ENCODE results near the gene TCTN2.

Gene TCTN2

GRCh38 chr12:123715195-123715594 lies 44.3 kb downstream of the TCTN2 start:
- H3K79me2 ChIP-seq (ENCODE audit: low read length) = peaks cover 5% of the 10 kb centered on the region; the same call in 1 of the 2 replicates
- TF ChIP-seq EZH2 (optimal IDR thresholded peaks at IDR 0.05; ENCODE audit: low read depth, low read length) (no peak), EZH2phosphoT487 (IDR thresholded peaks at IDR 0.05; ENCODE audit: low read length) (no peak), CTCF (IDR thresholded peaks at IDR 0.05; ENCODE audit: low read length) (no peak)
- no peaks in the 10 kb centered on the region for H3K9me3 ChIP-seq (replicated peaks; ENCODE audit: insufficient read depth, low read length)
- H3K4me1 ChIP-seq (ENCODE audit: low read length) = peaks cover 14% of the 10 kb centered on the region
- peaks cover 8% of the 10 kb centered on the region; the same call in 1 of the 2 replicates for H3F3A ChIP-seq (ENCODE audit: insufficient read depth, low read length)
- H3K27me3 ChIP-seq (replicated peaks; ENCODE audit: insufficient read depth, low read length) = no peaks in the 10 kb centered on the region
- no peaks in the 10 kb centered on the region for H3K9me2 ChIP-seq (replicated peaks; ENCODE audit: insufficient read depth, low read length)
- no peak overlapping the region for H3K4me3 ChIP-seq (ENCODE audit: low read length)
- H2AFZ ChIP-seq (ENCODE audit: low read length) = no peak overlapping the region
- no peaks in the 10 kb centered on the region for H3K36me3 ChIP-seq (replicated peaks; ENCODE audit: insufficient read depth, low read length)
- no peak overlapping the region for H3K4me2 ChIP-seq (ENCODE audit: low read depth, low read length)
- H3K27ac ChIP-seq (ENCODE audit: low read length) = no peak overlapping the region
- no peaks in the 10 kb centered on the region for H4K20me1 ChIP-seq (ENCODE audit: insufficient read depth, low read length)
- no peak overlapping the region for H3K9ac ChIP-seq (ENCODE audit: low read length)
- DNase-seq = no peak

- no peak overlapping the region for H3K4me2 ChIP-seq (ENCODE audit: low read depth, low read length)
- H3K9me3 ChIP-seq (replicated peaks; ENCODE audit: insufficient read depth, low read length) = no peaks in the 10 kb centered on the region
- H3K27ac ChIP-seq (ENCODE audit: low read length) = no peak overlapping the region
- H3K36me3 ChIP-seq (replicated peaks; ENCODE audit: insufficient read depth, low read length) = no peaks in the 10 kb centered on the region
- no peak overlapping the region for H3K9ac ChIP-seq (ENCODE audit: low read length)
- no peaks in the 10 kb centered on the region for H3K9me2 ChIP-seq (replicated peaks; ENCODE audit: insufficient read depth, low read length)
- H4K20me1 ChIP-seq (ENCODE audit: insufficient read depth, low read length) = no peaks in the 10 kb centered on the region
- H3K79me2 ChIP-seq (ENCODE audit: low read length) = peaks cover 5% of the 10 kb centered on the region; the same call in 1 of the 2 replicates
- H2AFZ ChIP-seq (ENCODE audit: low read length) = no peak overlapping the region
- H3K4me3 ChIP-seq (ENCODE audit: low read length) = no peak overlapping the region
- TF ChIP-seq CTCF (IDR thresholded peaks at IDR 0.05; ENCODE audit: low read length) = no peak
- TF ChIP-seq EZH2phosphoT487 (IDR thresholded peaks at IDR 0.05; ENCODE audit: low read length) = no peak
- no peak for TF ChIP-seq EZH2 (optimal IDR thresholded peaks at IDR 0.05; ENCODE audit: low read depth, low read length)
- peaks cover 14% of the 10 kb centered on the region for H3K4me1 ChIP-seq (ENCODE audit: low read length)
- no peak for DNase-seq
- H3F3A ChIP-seq (ENCODE audit: insufficient read depth, low read length) = peaks cover 8% of the 10 kb centered on the region; the same call in 1 of the 2 replicates
- no peaks in the 10 kb centered on the region for H3K27me3 ChIP-seq (replicated peaks; ENCODE audit: insufficient read depth, low read length)
Measured at GRCh38 chr12:123717350-123717749, 46.4 kb downstream of the TCTN2 start.

GRCh38 chr12:123720141-123720814 lies 49.4 kb downstream of the TCTN2 start:
- Histone ChIP-seq H3K79me2 (ENCODE audit: low read length) (no peaks in the 10 kb centered on the region), H3K4me3 (ENCODE audit: low read length) (no peak overlapping the region), H3K9me3 (replicated peaks; ENCODE audit: insufficient read depth, low read length) (no peaks in the 10 kb centered on the region), H3K4me2 (ENCODE audit: low read depth, low read length) (no peak overlapping the region), H3K27ac (ENCODE audit: low read length) (no peak overlapping the region), H3K9me2 (replicated peaks; ENCODE audit: insufficient read depth, low read length) (no peaks in the 10 kb centered on the region), H3K27me3 (replicated peaks; ENCODE audit: insufficient read depth, low read length) (no peaks in the 10 kb centered on the region), H4K20me1 (ENCODE audit: insufficient read depth, low read length) (no peaks in the 10 kb centered on the region), H3F3A (ENCODE audit: insufficient read depth, low read length) (no peaks in the 10 kb centered on the region), H3K4me1 (ENCODE audit: low read length) (no peaks in the 10 kb centered on the region), H3K9ac (ENCODE audit: low read length) (no peak overlapping the region), H3K36me3 (replicated peaks; ENCODE audit: insufficient read depth, low read length) (no peaks in the 10 kb centered on the region), H2AFZ (ENCODE audit: low read length) (no peak overlapping the region)
- TF ChIP-seq CTCF (IDR thresholded peaks at IDR 0.05; ENCODE audit: low read length) = no peak
- TF ChIP-seq EZH2phosphoT487 (IDR thresholded peaks at IDR 0.05; ENCODE audit: low read length) = no peak
- TF ChIP-seq EZH2 (optimal IDR thresholded peaks at IDR 0.05; ENCODE audit: low read depth, low read length) = no peak
- no peak for DNase-seq
